MCF 10A (cell line): ENCODE measurements around the gene MTMR12. TPM values are rescaled to one million over a fixed set of nuclear protein-coding genes. Genes with fewer than 3 reads are reported as not detected.
"Not testable (repeated sequence)": the region's sequence is repeated elsewhere in the genome, so short reads cannot be mapped to it uniquely, and the experiment has no call there.

Experiments used
- BruUV-seq: library from RNA; stranded (reverse); fragments of 400-500 nt; replicated peaks from 2 replicates; lab custom pipeline; 2021; lab: Mats Ljungman, UMichigan
- CTCF ChIA-PET: fragments of 300-600 bp; sonication (Branson Sonifier 250); formaldehyde crosslinking; extraction: SDS; loops from one replicate; lab custom pipeline; 2021; ENCODE audit warnings: antibody characterized with exemption, inconsistent platforms; lab: Yijun Ruan, JAX
- POLR2A ChIA-PET: fragments of 300-600, 350-650 bp; sonication (Branson Sonifier 250); formaldehyde crosslinking; extraction: SDS; loops from one replicate; lab custom pipeline; 2020; ENCODE audit warnings: antibody characterized with exemption, inconsistent platforms; lab: Yijun Ruan, JAX
- DNase-seq: peaks from one replicate; pipeline ENCODE4 v3.0.0-alpha.2; 2018; ENCODE audit not compliant: unreplicated experiment
- H3K27ac Mint-ChIP-seq: one replicate; pipeline ENCODE4 v1.8.0; 2022; ENCODE audit warnings: mild to moderate bottlenecking, low read depth, mixed read lengths; ENCODE audit not compliant: unreplicated experiment
- H3K27me3 Mint-ChIP-seq: one replicate; pipeline ENCODE4 v1.8.0; 2022; ENCODE audit warnings: mixed read lengths; ENCODE audit not compliant: insufficient read depth, unreplicated experiment
- H3K36me3 Mint-ChIP-seq: one replicate; pipeline ENCODE4 v1.8.0; 2022; ENCODE audit warnings: mild to moderate bottlenecking, moderate library complexity, mixed read lengths; ENCODE audit not compliant: insufficient read depth, unreplicated experiment
- H3K4me1 Mint-ChIP-seq: one replicate; pipeline ENCODE4 v1.8.0; 2022; ENCODE audit warnings: mixed read lengths; ENCODE audit not compliant: insufficient read depth, unreplicated experiment
- H3K4me3 Mint-ChIP-seq: one replicate; pipeline ENCODE4 v1.8.0; 2022; ENCODE audit warnings: mild to moderate bottlenecking, moderate library complexity, mixed read lengths; ENCODE audit not compliant: unreplicated experiment
- H3K9me3 Mint-ChIP-seq: one replicate; pipeline ENCODE4 v1.8.0; 2022; ENCODE audit warnings: mixed read lengths; ENCODE audit not compliant: unreplicated experiment
- CTCF ChIP-seq: fragments of 200-600 bp; IDR thresholded peaks from one replicate; pipeline ENCODE4 v1.8.0; 2022; ENCODE audit warnings: antibody characterized with exemption, mild to moderate bottlenecking; ENCODE audit not compliant: unreplicated experiment
- intact Hi-C: fragments of 100-400 bp; cut with micrococcal nuclease; formaldehyde crosslinking; loops from 2 replicates; pipeline ENCODE4 v1.14.1; 2022
- total RNA-seq: library from RNA; stranded (reverse); gene quantifications from 2 replicates; pipeline ENCODE4 v1.2.3, GENCODE V29; 2022

The MTMR12 gene
- total RNA-seq, 1 experiment from 2014 or later, result 24.4 TPM

- no peaks in the 10 kb centered on the region for H3K27me3 Mint-ChIP-seq
- H3K36me3 Mint-ChIP-seq, result peaks cover 13% of the 10 kb centered on the region
- intact Hi-C loops, result no loop called here
- TF ChIP-seq CTCF, result no peak
- no peak overlapping the region for H3K4me3 Mint-ChIP-seq
- no peak overlapping the region for H3K27ac Mint-ChIP-seq
- BruUV-seq, result no TSS peak
- ChIA-PET POLR2A (no interaction called here), CTCF (interaction anchor here (0.5 kb wide), 2 partner anchors 305 to 1137 kb away, joined by 4 read pairs; no protein-coding TSS in a partner anchor)
- peaks cover 5% of the 10 kb centered on the region for H3K4me1 Mint-ChIP-seq
- no peaks in the 10 kb centered on the region for H3K9me3 Mint-ChIP-seq
- no peak for DNase-seq
Observed at GRCh38 chr5:32285510-32286138, 27.1 kb downstream of the MTMR12 start.

GRCh38 chr5:32283539-32284377 lies 29.0 kb downstream of the MTMR12 start:
- POLR2A ChIA-PET, result no interaction called here
- Mint-ChIP-seq H3K9me3 (no peaks in the 10 kb centered on the region), H3K4me1 (peaks cover 5% of the 10 kb centered on the region), H3K27me3 (no peaks in the 10 kb centered on the region), H3K4me3 (no peak overlapping the region), H3K36me3 (peaks cover 13% of the 10 kb centered on the region), H3K27ac (no peak overlapping the region)
- intact Hi-C loops, result no loop called here
- no TSS peak for BruUV-seq
- CTCF ChIA-PET, result interaction anchor here (0.6 to 1.0 kb wide), 4 partner anchors 21 to 916 kb away, joined by 3 to 5 read pairs (median 4); no protein-coding TSS in a partner anchor
- peak; percentile 45 for DNase-seq
- no peak for TF ChIP-seq CTCF

- H3K4me1 Mint-ChIP-seq, result peaks cover 5% of the 10 kb centered on the region
- H3K4me3 Mint-ChIP-seq, result no peak overlapping the region
- POLR2A ChIA-PET, result interaction anchor here (0.9 kb wide), 1 partner anchor 108 kb away, joined by 3 read pairs; no protein-coding TSS in a partner anchor
- H3K9me3 Mint-ChIP-seq, result no peaks in the 10 kb centered on the region
- H3K36me3 Mint-ChIP-seq, result peaks cover 13% of the 10 kb centered on the region
- DNase-seq, result no peak
- H3K27me3 Mint-ChIP-seq, result no peaks in the 10 kb centered on the region
- intact Hi-C loops, result no loop called here
- BruUV-seq, result no TSS peak
- no peak overlapping the region for H3K27ac Mint-ChIP-seq
- CTCF ChIA-PET, result no interaction called here
- no peak for TF ChIP-seq CTCF
Observed at GRCh38 chr5:32283061-32283460, 29.7 kb downstream of the MTMR12 start.

- no peak for DNase-seq
- ChIA-PET POLR2A (interaction anchor here (0.9 kb wide), 1 partner anchor 108 kb away, joined by 3 read pairs; no protein-coding TSS in a partner anchor), CTCF (no interaction called here)
- BruUV-seq, result no TSS peak
- Mint-ChIP-seq H3K27ac (no peak overlapping the region), H3K27me3 (no peaks in the 10 kb centered on the region), H3K36me3 (peaks cover 13% of the 10 kb centered on the region), H3K4me3 (no peak overlapping the region), H3K9me3 (no peaks in the 10 kb centered on the region), H3K4me1 (peaks cover 5% of the 10 kb centered on the region)
- TF ChIP-seq CTCF, result no peak
- intact Hi-C loops, result no loop called here
Observed at GRCh38 chr5:32282633-32283032, 30.1 kb downstream of the MTMR12 start.

- H3K4me3 Mint-ChIP-seq, DNase-seq, BruUV-seq, CTCF ChIA-PET, H3K9me3 Mint-ChIP-seq, H3K4me1 Mint-ChIP-seq, POLR2A ChIA-PET, H3K27me3 Mint-ChIP-seq, H3K27ac Mint-ChIP-seq, intact Hi-C loops: not testable (repeated sequence)
- peaks cover 13% of the 10 kb centered on the region for H3K36me3 Mint-ChIP-seq
Observed at GRCh38 chr5:32281378-32282133, 31.2 kb downstream of the MTMR12 start.
